Right ventricle myocardium superior (tissue), 1 donor: ENCODE results near the gene RUSC2. TPM values are rescaled to one million over a fixed set of nuclear protein-coding genes. Genes with fewer than 3 reads are reported as not detected.
"Not testable (repeated sequence)": the region's sequence is repeated elsewhere in the genome, so short reads cannot be mapped to it uniquely, and the experiment has no call there.

Source experiments
- ATAC-seq: fragments of 200-7000 bp; cut with Tn5 transposase; one replicate; pipeline ENCODE4 v1.9.1; 2020; ENCODE audit warnings: mild to moderate bottlenecking; ENCODE audit not compliant: poor library complexity
- DNase-seq: peaks from one replicate; pipeline ENCODE4 v3.0.0-alpha.2; 2020
- intact Hi-C: fragments of 100-400 bp; cut with DNase I; formaldehyde crosslinking; loops from one replicate; pipeline ENCODE4 v1.11.2; 2022
- long read RNA-seq: library from polyadenylated mRNA; unstranded; transcript quantifications from one replicate; pipeline ENCODE4 v2.0.0, GENCODE V29; 2021
- total RNA-seq: library from RNA; stranded (reverse); fragmentation: NEBNext Ultra II Directional; extraction: Animal tissue kit (Norgen Biotek cat#: 25700); gene quantifications from one replicate; pipeline ENCODE4 v1.2.1, GENCODE V29; 2021
- donor health status: DM: no; HTN: yes; CAD: no; lungs with severe emphysema.

RUSC2 gene, protein sequence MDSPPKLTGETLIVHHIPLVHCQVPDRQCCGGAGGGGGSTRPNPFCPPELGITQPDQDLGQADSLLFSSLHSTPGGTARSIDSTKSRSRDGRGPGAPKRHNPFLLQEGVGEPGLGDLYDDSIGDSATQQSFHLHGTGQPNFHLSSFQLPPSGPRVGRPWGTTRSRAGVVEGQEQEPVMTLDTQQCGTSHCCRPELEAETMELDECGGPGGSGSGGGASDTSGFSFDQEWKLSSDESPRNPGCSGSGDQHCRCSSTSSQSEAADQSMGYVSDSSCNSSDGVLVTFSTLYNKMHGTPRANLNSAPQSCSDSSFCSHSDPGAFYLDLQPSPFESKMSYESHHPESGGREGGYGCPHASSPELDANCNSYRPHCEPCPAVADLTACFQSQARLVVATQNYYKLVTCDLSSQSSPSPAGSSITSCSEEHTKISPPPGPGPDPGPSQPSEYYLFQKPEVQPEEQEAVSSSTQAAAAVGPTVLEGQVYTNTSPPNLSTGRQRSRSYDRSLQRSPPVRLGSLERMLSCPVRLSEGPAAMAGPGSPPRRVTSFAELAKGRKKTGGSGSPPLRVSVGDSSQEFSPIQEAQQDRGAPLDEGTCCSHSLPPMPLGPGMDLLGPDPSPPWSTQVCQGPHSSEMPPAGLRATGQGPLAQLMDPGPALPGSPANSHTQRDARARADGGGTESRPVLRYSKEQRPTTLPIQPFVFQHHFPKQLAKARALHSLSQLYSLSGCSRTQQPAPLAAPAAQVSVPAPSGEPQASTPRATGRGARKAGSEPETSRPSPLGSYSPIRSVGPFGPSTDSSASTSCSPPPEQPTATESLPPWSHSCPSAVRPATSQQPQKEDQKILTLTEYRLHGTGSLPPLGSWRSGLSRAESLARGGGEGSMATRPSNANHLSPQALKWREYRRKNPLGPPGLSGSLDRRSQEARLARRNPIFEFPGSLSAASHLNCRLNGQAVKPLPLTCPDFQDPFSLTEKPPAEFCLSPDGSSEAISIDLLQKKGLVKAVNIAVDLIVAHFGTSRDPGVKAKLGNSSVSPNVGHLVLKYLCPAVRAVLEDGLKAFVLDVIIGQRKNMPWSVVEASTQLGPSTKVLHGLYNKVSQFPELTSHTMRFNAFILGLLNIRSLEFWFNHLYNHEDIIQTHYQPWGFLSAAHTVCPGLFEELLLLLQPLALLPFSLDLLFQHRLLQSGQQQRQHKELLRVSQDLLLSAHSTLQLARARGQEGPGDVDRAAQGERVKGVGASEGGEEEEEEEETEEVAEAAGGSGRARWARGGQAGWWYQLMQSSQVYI (N-terminal part only)
- 25.7 TPM for total RNA-seq
- long read RNA-seq, partial matches to known transcripts, result 23 of 29 reads
- long read RNA-seq, other reads (novel, unspliced or antisense), result 6 of 29 reads

DNA sequence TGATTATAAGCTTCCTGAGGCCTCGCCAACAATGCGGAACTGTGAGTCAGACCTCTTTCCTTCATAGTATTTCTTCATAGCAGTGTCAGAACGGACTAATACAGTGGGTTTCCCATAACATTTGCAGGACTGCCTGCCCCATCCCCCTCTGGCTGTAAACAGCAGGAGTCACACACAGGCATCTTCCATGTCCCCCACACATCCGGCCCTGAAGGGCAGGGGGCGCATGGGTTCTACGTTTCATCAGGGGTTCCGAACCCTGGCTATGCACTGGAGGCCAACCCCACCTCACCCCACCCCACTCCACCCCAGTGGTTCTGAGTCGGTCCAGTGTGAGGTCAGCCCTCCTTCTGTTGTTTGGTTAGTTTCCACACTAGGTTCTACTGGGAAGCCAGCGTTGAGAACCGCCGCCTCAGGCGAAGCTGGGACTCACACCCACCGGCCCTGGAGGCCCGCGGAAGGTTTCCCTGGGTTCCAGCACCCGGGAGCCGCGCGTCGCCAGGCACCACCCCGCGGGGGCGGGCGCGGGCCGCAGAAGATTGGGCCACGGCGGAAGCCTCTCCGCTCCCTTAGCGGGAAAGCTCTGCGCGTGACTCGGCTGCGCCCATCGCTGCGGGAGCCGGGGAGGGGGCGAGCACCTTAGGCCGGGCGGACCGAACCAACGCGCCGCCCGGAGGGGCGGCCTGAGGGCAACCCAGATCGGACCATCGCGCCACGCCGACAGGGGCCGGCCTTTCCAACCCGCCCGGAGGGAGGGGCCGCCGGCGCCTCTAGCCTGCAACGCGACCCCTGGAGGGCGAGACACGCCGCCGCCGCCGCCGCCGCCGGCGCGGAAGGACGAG is at the start of gene RUSC2:
Gene RUSC2, plus strand, starts transcription at position 799 of the 842 bp plus-strand sequence. CDS start 56,411 bp downstream, outside the sequence.
- DNase-seq (peak; percentile 91), ATAC-seq (peak; percentile 88)
- intact Hi-C loops, result loop anchor here (2.0 kb wide), 1 partner anchor 65 kb away; no protein-coding TSS in a partner anchor

DNA sequence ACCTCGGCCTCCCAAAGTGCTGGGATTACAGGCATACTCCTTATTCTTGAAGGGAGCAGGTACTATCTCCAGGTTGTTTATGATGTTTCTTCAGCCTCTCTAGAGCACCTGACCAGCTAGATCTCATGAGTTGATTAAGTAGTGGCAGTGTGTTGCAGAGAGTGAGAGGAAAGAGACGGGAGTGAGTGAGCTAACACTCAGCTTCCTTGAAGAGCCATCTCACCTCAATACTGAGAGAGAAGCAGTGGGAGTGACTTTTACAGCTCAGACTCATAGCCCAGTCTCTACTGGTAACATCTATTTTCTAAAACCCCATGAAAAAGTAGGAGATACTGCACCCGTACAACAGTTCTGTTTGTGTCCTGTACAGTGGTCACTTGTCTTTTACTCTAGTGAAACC is 43.9 kb upstream of the RUSC2 start:
- intact Hi-C loops, result no loop called here
- DNase-seq (no peak), ATAC-seq (no peak)

DNA sequence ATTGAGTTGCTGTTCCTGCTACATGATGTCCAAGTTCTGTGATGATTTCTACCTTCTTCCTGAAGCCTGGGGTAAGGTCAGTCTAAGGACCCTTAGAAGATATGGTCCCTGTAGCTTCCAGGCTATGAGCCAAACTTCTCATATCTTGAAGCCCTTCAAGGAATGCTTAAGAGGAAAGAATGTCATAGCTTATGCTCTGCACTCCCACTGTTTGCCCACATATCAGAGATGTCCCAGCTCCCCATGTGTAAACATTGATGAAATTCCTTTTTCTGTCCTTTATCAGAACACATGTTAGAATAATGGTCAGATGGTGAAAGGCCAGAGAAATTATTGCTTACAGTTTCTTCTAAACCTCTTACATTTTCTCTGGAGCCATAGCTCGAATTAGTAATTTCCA is 41.4 kb upstream of the RUSC2 start:
- intact Hi-C loops, result no loop called here
- DNase-seq, result no peak
- ATAC-seq, result no peak

DNA sequence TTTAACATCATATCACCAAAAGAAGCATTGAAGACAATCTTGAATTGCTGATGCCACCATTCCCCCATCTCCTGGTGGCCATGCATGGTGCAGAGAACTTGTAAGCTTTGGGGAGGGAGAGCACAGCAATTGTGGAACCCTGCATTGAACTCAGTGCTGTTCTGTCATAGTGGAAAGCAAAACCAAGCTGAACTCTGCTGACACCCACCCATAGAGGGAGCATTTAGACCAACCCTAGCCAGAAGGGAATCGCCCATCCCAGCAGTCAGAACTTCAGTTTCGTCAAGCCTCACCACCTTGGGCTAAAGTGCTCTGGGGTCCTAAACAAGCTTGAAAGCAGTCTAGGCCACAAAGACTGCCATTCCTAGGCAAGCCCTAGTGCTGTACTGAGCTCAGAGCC is 37.4 kb upstream of the RUSC2 start:
- DNase-seq (no peak), ATAC-seq (no peak)
- intact Hi-C loops, result no loop called here

DNA sequence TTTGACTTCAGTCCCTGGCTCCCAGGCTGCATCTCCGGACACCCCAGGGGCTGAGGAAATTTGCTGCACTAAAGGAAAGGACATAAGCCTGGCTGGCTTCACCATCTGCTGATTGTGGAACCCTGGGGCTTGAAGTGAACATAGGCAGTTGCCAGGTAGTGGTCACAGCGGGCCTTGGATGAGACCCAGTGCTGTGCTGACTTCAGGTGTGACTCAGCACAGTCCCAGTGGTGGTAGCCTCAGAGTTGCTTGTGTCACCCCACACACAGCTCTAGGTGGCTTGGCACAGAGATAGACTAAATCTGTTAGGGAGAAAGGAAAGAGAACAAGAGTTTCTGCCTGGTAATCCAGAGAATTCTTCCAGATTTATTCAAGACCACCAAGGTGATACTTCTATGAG is 36.1 kb upstream of the RUSC2 start:
- intact Hi-C loops, result no loop called here
- DNase-seq (no peak), ATAC-seq (no peak)

DNA sequence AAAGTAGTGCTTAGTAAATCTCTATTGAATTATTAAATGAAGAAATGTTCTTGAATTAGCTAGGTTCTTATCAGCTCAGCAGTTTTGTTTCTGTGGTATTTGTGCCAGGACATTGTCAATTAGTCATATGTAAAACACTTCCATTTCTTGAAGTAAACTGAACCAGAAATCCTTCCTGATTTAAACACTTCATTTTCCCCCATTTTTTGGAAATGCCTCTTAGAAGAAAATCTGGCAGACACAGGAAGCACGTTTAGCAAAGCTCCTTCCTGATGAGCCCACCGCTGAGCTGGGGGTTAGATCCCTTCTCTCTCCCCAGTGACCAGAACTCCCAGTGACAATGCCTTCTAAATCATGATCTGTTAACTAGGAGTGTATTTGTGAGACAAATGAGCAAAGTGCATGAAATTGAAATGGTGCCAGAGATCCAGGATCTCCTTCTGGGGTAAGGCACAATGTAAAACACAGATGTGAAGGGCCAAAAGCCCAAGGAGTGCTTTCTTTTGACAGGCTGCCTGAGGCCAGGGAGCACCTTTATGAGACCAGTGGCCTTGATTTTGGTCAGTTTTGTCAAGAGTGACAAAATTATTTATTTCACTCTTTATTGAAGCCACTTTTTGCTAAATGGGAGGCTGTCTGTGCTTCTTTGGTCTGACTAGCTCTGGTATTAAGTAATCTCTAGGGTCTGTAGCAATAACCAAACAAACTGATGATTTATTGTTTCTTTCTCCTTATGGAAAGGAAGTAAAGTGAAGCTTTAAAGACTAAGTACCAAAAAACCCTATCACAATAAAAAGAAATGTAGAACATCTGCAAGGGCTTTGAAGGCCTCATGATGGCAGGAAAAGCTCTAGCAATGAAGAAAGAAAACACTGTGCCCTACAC is 25.5 kb upstream of the RUSC2 start:
- DNase-seq (no peak), ATAC-seq (no peak)
- intact Hi-C loops, result no loop called here

DNA sequence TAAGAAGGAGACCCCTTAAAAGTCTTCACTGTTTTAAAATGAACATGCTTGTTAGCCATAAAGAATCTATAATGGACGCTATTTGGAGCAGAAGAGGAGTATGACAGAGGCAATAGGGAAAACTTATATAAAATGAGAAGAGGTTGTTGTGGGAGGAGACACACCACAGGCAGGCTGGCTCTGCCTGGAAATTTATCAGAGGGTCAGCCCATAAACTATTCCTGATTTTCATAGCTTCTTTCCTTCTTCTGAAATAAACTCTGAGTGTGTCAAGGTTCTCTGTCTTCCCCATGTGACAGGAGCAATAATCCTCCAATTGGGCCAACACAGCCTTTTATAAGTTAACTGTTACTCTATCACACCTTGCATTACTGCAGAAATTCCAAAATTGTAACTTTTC is 19.6 kb upstream of the RUSC2 start:
- intact Hi-C loops, result loop anchor here (10.0 kb wide), 1 partner anchor 156 kb away; no protein-coding TSS in a partner anchor
- ATAC-seq, result no peak
- no peak for DNase-seq

DNA sequence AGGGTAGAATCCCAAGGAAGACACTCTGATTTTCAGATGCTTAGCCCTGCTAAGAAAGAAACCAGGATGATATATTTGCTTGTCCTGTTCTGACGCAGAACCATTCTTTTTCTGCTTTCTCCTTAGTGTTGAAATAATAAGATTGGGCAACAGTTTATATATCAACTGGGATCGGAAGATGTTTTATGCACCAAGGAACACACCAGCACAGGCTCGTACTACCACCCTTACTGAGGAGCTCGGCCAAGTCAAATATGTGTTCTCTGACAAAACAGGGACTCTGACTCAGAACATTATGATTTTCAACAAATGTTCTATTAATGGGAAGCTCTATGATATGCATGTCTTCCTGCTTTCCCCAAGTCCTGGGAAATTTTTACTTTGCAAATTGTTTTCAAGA is 19.0 kb upstream of the RUSC2 start:
- ATAC-seq, result no peak
- intact Hi-C loops, result loop anchor here (10.0 kb wide), 1 partner anchor 156 kb away; no protein-coding TSS in a partner anchor

DNA sequence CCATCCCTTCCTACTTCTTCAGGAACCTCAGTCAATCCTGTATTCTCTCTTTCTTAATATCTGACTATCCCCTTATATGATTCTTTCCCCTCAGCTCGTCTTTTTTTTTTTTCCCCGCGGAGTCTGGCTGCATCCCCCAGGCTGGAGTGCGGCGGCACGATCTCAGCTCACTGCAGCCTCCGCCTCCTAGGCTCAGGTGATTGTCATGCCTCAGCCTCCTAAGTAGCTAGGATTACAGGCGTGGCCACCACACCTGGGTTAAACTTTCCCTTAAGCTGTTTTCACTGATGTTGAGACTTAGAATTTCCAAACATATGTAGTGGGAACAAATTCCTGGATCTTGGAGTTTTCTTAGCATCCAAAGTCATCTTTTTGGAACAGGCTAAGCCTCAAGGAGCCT is 13.3 kb upstream of the RUSC2 start:
- intact Hi-C loops, result loop anchor here (2.0 to 10.0 kb wide), 3 partner anchors 162 to 579 kb away; a partner anchor contains a TSS

More for the DNA sequence above, 19.0 kb upstream of the RUSC2 start:
- DNase-seq, result no peak

DNA sequence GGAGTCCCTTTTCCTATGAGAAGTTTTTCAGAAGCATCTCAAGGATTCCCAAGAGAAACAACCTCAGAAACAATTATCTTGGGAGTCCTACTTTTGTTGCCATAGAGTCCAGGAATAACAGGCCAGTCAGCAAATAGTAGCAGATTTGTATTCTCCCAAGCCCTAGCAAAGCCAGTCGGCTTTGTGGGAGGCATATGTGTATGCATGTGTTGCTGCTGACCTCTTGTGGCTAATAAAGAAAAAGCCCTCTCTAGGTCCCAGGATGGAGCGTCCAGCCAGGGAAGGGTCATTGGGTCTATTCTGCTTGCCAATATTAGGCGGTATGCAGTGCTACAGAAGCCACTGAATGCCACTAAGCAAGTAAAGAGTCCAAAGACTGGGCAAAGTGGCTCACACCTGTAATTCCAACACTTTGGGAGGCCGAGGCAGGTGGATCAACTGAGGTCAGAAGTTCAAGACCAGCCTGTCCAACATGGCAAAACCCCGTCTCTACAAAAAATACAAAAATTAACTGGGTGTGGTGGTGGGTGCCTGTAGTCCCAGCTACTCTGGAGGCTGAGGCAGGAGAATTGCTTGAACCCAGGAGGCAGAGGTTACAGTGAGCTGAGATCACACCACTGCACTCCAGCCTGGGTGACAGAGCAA is 12.6 kb upstream of the RUSC2 start:
- intact Hi-C loops, result loop anchor here (2.0 to 10.0 kb wide), 3 partner anchors 163 to 580 kb away; a partner anchor contains a TSS
- peak; percentile 95 for ATAC-seq
- DNase-seq, result not testable (repeated sequence)

More for the DNA sequence above, 13.3 kb upstream of the RUSC2 start:
- DNase-seq (no peak), ATAC-seq (no peak)

DNA sequence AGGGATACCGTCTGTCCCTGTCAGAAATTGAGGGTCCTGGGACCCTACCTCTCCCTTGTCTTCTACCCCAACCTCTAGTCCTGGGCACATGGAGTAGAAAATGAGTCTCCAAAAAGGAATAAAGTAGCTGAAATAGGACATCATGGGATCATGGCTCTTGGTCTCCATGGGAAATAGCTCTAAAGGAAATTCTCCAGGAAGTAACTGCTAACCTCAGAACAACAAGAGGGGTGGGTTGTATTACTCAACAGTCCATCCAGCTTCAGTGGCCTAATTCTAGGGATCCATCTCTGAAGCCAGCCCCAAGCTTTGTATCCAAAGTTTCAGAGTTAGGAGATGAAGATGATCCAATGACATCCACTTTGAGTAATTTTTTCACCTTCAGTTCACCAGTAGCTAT is 11.0 kb upstream of the RUSC2 start:
- DNase-seq (no peak), ATAC-seq (no peak)
- intact Hi-C loops, result loop anchor here (5.0 to 10.0 kb wide), 2 partner anchors 164 to 582 kb away; a partner anchor contains a TSS

DNA sequence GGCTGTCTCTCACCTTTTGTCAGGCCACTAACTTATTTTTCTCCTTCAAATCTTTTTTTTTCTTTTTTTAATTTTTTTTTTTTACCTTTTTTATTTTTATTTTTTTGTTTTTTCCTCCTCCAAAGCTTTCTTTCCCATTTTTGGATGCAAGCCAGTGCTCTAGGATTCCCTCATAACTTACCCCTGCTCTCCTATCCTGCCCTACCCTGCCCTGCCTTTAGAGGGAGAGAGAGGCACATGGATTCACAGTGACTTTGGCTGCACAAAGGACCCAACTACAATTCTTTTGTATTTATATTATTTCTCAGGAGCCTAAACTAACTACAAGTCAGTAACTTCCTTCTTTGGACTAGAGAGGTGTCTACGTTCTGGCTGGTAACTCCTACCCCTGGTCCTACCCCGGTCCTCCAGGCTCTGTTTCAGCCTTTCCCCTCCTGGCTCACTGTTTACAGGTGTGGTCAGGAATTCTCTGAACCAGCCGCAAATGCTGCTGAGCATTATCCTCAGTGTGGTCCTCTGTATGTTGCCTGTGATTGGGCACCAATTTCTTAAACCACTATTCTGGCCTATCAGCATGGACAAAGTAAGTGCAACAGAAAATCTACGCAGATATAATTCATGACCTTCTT is 8.4 kb upstream of the RUSC2 start:
- ATAC-seq, result peak; percentile 61
- no peak for DNase-seq
- intact Hi-C loops, result no loop called here

DNA sequence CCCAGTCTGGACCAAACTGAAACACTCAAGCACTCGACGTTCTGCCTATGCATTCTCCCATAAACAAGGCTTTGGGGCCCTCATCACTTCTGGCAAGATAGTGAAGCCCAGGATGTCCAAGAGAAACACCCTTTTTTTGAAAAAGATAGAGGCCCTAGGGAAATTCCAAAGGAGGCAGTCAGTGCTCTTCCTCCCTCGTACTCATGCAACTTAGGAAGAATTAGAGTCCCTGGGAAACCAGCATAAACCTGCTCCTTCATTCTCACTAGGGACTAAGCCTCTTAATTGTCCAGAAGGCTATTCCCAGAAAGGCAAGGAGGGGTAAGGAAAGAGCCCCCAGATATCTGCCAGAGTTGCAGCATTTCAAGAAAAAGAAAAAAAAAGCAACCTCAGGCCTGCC is 7.8 kb upstream of the RUSC2 start:
- DNase-seq (no peak), ATAC-seq (no peak)
- intact Hi-C loops, result no loop called here

DNA sequence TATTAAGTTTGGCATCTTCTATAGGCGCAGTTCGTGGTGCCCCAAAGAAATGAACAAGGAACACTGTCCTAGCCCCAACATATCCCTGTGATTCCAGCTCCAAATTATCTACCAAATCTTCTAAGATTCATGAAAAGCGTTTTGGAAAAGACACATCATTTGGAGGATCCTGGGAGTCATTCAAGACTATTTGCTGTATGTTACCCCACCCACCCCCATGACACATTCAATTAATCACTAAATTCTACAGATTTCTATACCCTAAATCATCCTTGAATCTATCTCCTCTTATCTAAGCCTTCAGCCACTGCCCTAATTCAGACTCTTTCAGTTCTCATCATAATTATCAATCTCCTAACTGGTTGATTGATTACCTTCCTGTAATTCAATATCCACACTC is 5.5 kb upstream of the RUSC2 start:
- DNase-seq, result no peak
- ATAC-seq, result no peak
- intact Hi-C loops, result no loop called here

DNA sequence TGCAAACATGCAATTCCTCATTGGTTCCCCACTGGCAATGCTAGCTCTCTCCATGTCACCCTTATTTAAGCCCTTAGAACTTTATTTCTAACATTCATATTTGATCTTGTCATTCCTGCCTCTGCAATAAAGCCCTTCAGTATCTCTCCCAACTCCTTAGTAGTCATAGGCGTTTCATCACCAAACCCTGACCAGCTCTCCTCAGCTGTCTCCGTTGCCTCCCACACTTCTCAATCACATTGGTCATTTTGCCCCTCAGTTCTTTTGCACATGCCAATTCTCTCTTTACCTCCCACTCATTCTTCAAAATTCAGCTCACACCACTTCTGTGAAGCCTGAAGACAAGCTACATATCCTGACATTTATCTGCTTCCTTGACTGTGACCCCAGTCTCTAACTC is 2.8 kb upstream of the RUSC2 start:
- ATAC-seq (no peak), DNase-seq (no peak)
- intact Hi-C loops, result no loop called here

DNA sequence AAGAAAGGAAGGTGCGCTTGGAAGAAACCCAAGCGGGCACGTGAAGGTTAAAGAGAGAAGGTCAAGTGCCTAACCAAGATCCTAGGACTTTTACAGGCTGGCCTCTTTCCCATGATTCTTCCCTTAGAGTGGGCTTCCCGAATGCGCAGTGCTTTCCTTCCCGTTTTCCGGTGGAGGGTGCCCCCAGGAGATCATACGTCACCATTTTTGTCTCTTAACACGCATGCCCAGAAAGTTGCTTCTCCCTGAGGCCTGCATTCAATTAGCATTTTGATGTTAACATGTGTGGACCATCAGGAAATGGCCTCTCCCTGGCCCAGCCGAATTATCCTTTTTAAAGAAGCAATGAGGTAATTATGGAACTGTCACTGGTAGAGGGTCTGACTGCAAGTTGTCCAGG is 1.9 kb upstream of the RUSC2 start:
- intact Hi-C loops, result loop anchor here (2.0 kb wide), 1 partner anchor 67 kb away; no protein-coding TSS in a partner anchor
- ATAC-seq (no peak), DNase-seq (no peak)
